HepG2 (cell line): ENCODE results near the gene OSBPL2. TPM values are rescaled to one million over a fixed set of nuclear protein-coding genes. Genes with fewer than 3 reads are reported as not detected.

ENCODE experiments used
- ATAC-seq: fragments of 200-7000 bp; cut with Tn5 transposase; 3 replicates; pipeline ENCODE4 v1.9.1; 2020; ENCODE audit warnings: mild to moderate bottlenecking, moderate library complexity
- BruUV-seq: library from RNA; stranded (reverse); fragments of 400-500 nt; replicated peaks from 2 replicates; lab custom pipeline; 2021; lab: Mats Ljungman, UMichigan
- CTCF ChIA-PET: fragments of 300-600 bp; formaldehyde crosslinking; extraction: SDS; loops from one replicate; lab custom pipeline; 2021; ENCODE audit warnings: low total read pairs, inconsistent platforms, low intra/inter-chr PET ratio; lab: Yijun Ruan, JAX
- POLR2A ChIA-PET: fragments of 350-600 bp; sonication (Branson Sonifier 250); formaldehyde crosslinking; loops from one replicate; lab custom pipeline; 2020; ENCODE audit warnings: antibody characterized with exemption, inconsistent platforms; lab: Yijun Ruan, JAX
- DNase-seq: peaks from one replicate; pipeline ENCODE4 v3.0.0-alpha.2; 2015; ENCODE audit warnings: low spot score
- FAIRE-seq: peaks from 3 replicates; lab custom pipeline; 2011; peaks lifted over from hg19 to GRCh38; lab: Jason Lieb, UNC
- H2AFZ ChIP-seq: one replicate; pipeline ENCODE4 v1.6.1; 2011; ENCODE audit warnings: low read length, inconsistent platforms
- H3K27ac ChIP-seq: fragments of 300-600 bp; 3 replicates; pipeline ENCODE4 v1.8.0; 2011; ENCODE audit warnings: mixed run types, mild to moderate bottlenecking, mixed read lengths, low read length, inconsistent platforms; ENCODE audit not compliant: insufficient read depth; ENCODE audit errors: extremely low read length
- H3K27me3 ChIP-seq, 2 experiments: fragments of 200-600 bp in 1 of 2; 2 replicates in 1 of 2; 3 replicates in 1 of 2; pipeline versions ENCODE4 v1.6.0 to v1.8.0; 2011; ENCODE audit warnings: low read length in 2 of 2, mild to moderate bottlenecking in 2 of 2, moderate library complexity in 2 of 2, inconsistent platforms in 1 of 2; ENCODE audit not compliant: insufficient read depth in 2 of 2, control insufficient read depth in 1 of 2
- H3K36me3 ChIP-seq, 2 experiments: fragments of 200-600 bp in 1 of 2; replicated peaks in 1 of 2; 2 replicates in 1 of 2; 3 replicates in 1 of 2; pipeline versions ENCODE4 v1.5.1 to v1.8.0; 2011; ENCODE audit warnings: low read length in 2 of 2, inconsistent platforms in 1 of 2; ENCODE audit not compliant: insufficient read depth in 2 of 2, control insufficient read depth in 1 of 2
- H3K4me1 ChIP-seq: 2 replicates; pipeline ENCODE4 v1.5.1; 2012; ENCODE audit warnings: low read length, inconsistent platforms; ENCODE audit not compliant: insufficient read depth
- H3K4me2 ChIP-seq: 2 replicates; pipeline ENCODE4 v1.6.0; 2011; ENCODE audit warnings: low read depth, low read length, inconsistent platforms
- H3K4me3 ChIP-seq, 3 experiments: fragments of 200-600 bp in 1 of 3; sonication (generic), shearing (Covaris generic) in 1 of 3; replicated peaks in 1 of 3; 2 replicates each; pipeline ENCODE4 v1.5.1; 2011 to 2016; ENCODE audit warnings: low read length in 3 of 3, inconsistent platforms in 2 of 3, low read depth in 2 of 3, mild to moderate bottlenecking in 2 of 3, control low read depth in 1 of 3, mixed read lengths in 1 of 3; ENCODE audit not compliant: insufficient read depth in 1 of 3
- H3K79me2 ChIP-seq: one replicate; pipeline ENCODE4 v1.6.1; 2011; ENCODE audit warnings: low read length, inconsistent platforms; ENCODE audit not compliant: insufficient read depth
- H3K9ac ChIP-seq: 2 replicates; pipeline ENCODE4 v1.6.0; 2011; ENCODE audit warnings: mild to moderate bottlenecking, low read depth, low read length, inconsistent platforms; ENCODE audit not compliant: insufficient read depth
- H3K9me3 ChIP-seq: 2 replicates; pipeline ENCODE4 v1.5.1; 2012; ENCODE audit warnings: mild to moderate bottlenecking, low read length
- H4K20me1 ChIP-seq: 2 replicates; pipeline ENCODE4 v1.6.0; 2011; ENCODE audit warnings: inconsistent platforms, mild to moderate bottlenecking, low read length, moderate library complexity; ENCODE audit not compliant: insufficient read depth
- AGO1 ChIP-seq: fragments of 200-400 bp; formaldehyde crosslinking; IDR thresholded peaks from 2 replicates; pipeline ENCODE4 v1.6.1; 2017; ENCODE audit warnings: mild to moderate bottlenecking, low read depth, low read length, moderate library complexity; ENCODE audit not compliant: poor library complexity, severe bottlenecking
- CENPT ChIP-seq: sonication (generic); formaldehyde crosslinking; IDR thresholded peaks from 2 replicates; pipeline ENCODE4 v1.8.0; 2022; ENCODE audit warnings: low read depth, mild to moderate bottlenecking, moderate library complexity, missing genetic modification reagents
- HNRNPLL ChIP-seq: fragments of 200-400 bp; formaldehyde crosslinking; IDR thresholded peaks from 2 replicates; pipeline ENCODE4 v1.6.1; 2017; ENCODE audit warnings: mild to moderate bottlenecking, low read depth, low read length; ENCODE audit not compliant: poor library complexity, severe bottlenecking
- MBNL3 ChIP-seq: fragments of 250-450 bp; sonication (Bioruptor Pico); conservative IDR thresholded peaks from 2 replicates; pipeline ENCODE4 v1.8.0; 2022; ENCODE audit warnings: mild to moderate bottlenecking, inconsistent platforms
- MLLT10 ChIP-seq: sonication (generic); formaldehyde crosslinking; IDR thresholded peaks from 2 replicates; pipeline ENCODE4 v1.4.0; 2020; ENCODE audit warnings: missing genetic modification reagents
- NCOA2 ChIP-seq: sonication (generic); formaldehyde crosslinking; IDR thresholded peaks from 2 replicates; pipeline ENCODE4 v1.8.0; 2022; ENCODE audit warnings: inconsistent platforms
- PITX1 ChIP-seq: sonication (generic); formaldehyde crosslinking; IDR thresholded peaks from 2 replicates; pipeline ENCODE4 v1.5.1; 2020; ENCODE audit warnings: mild to moderate bottlenecking, missing genetic modification reagents
- SETDB1 ChIP-seq: sonication (generic); formaldehyde crosslinking; IDR thresholded peaks from 2 replicates; pipeline ENCODE4 v1.5.1; 2020; ENCODE audit warnings: missing genetic modification reagents, mild to moderate bottlenecking, borderline replicate concordance
- SOX6 ChIP-seq, 2 experiments: fragments of 450-650 bp in 1 of 2; sonication (generic) in 1 of 2; formaldehyde crosslinking in 1 of 2; IDR thresholded peaks; 2 replicates each; pipeline versions ENCODE4 v1.4.0 to v1.6.1; 2017 to 2020; ENCODE audit warnings: antibody characterized with exemption in 1 of 2, mild to moderate bottlenecking in 1 of 2, missing genetic modification reagents in 1 of 2
- UBTF ChIP-seq: sonication (generic); formaldehyde crosslinking; IDR thresholded peaks from 2 replicates; pipeline ENCODE4 v1.4.0; 2020; ENCODE audit warnings: mild to moderate bottlenecking, missing genetic modification reagents
- ZBTB2 ChIP-seq: sonication (generic); formaldehyde crosslinking; IDR thresholded peaks from 2 replicates; pipeline ENCODE4 v1.8.0; 2022; ENCODE audit warnings: low read depth, missing genetic modification reagents
- ZBTB46 ChIP-seq: sonication (generic); formaldehyde crosslinking; IDR thresholded peaks from 2 replicates; pipeline ENCODE4 v1.4.0; 2020; ENCODE audit warnings: mild to moderate bottlenecking, missing genetic modification reagents, borderline replicate concordance
- ZNF513 ChIP-seq: sonication (generic); formaldehyde crosslinking; conservative IDR thresholded peaks from 2 replicates; pipeline ENCODE4 v1.5.0; 2020; ENCODE audit warnings: missing genetic modification reagents
- ZNF720 ChIP-seq: sonication (generic); formaldehyde crosslinking; IDR thresholded peaks from 2 replicates; pipeline ENCODE4 v1.4.0; 2020; ENCODE audit warnings: missing genetic modification reagents
- ZNF776 ChIP-seq: sonication (generic); formaldehyde crosslinking; IDR thresholded peaks from 2 replicates; pipeline ENCODE4 v1.4.0; 2020; ENCODE audit warnings: mild to moderate bottlenecking, missing genetic modification reagents
- ZNF850 ChIP-seq: sonication (generic); formaldehyde crosslinking; conservative IDR thresholded peaks from 2 replicates; pipeline ENCODE4 v1.9.0; 2021; ENCODE audit warnings: mild to moderate bottlenecking, missing genetic modification reagents
- WGBS: methylation state at CpG from one replicate; pipeline ENCODE4 v1.1.6; 2017; ENCODE audit warnings: low lambda C conversion rate; 5-methylcytosine and 5-hydroxymethylcytosine counted together
- in situ Hi-C: cut with HindIII; loops from 2 replicates; pipeline ENCODE4 v1.10.0; 2017; ENCODE audit warnings: low pct_unique_long_range_greater_than_20kb; ENCODE audit not compliant: extremely low pct_ligation_motif_present
- intact Hi-C: fragments of 100-400 bp; cut with micrococcal nuclease; formaldehyde crosslinking; loops from one replicate; pipeline ENCODE4 v1.10.0; 2022; ENCODE audit not compliant: unreplicated experiment
- polyA plus RNA-seq, 8 experiments: library from polyadenylated mRNA; depleted of rRNA in 3 of 8; stranded (reverse) in 7 of 8; unstranded in 1 of 8; fragments of >200 nt; fragmentation: Illumina TruSeq in 4 of 8; extraction: Trizol in 4 of 8; gene quantifications; 2 replicates each; pipeline versions ENCODE4 v1.2.1 to v1.2.3, GENCODE V29; 2011 to 2016; ENCODE audit warnings: low read depth in 4 of 8, missing spikeins in 1 of 8, mixed read lengths in 1 of 8; ENCODE audit not compliant: insufficient read depth in 1 of 8
- total RNA-seq, 5 experiments: library from RNA; depleted of rRNA; stranded (reverse); fragments of >200 nt; fragmentation: Illumina TruSeq; extraction: Trizol; gene quantifications; 2 replicates each; pipeline ENCODE4 v1.2.3, GENCODE V29; 2016; ENCODE audit warnings: low read depth in 1 of 5

OSBPL2 gene
- total and polyA plus RNA-seq, 2 of the 13 experiments (the other 11 are each of a cell fraction or from before 2014, with no cell fraction given) = 18.5 to 37.4 TPM

GRCh38 chr20:62226707-62227590 lies 11.4 kb upstream of the OSBPL2 start:
- no TSS peak for BruUV-seq
- DNase-seq = no peak
- no peak for FAIRE-seq
- POLR2A ChIA-PET = no interaction called here
- H2AFZ ChIP-seq = no peak overlapping the region
- intact Hi-C loops (no loop called here), in situ Hi-C loops (no loop called here)
- H3K4me3 ChIP-seq = peak overlapping the region in 1 of 3 experiments; percentile 39; a peak in 1 of 6 replicates
- CTCF ChIA-PET = no interaction called here
- H3K9me3 ChIP-seq = no peaks in the 10 kb centered on the region
- no peak overlapping the region for H3K9ac ChIP-seq
- H3K27ac ChIP-seq = no peak overlapping the region
- peak overlapping the region; percentile 51; the same call in 1 of the 2 replicates for H3K4me2 ChIP-seq
- WGBS = 34% methylated on average over 19 of the region's 24 CpGs
- no peak for ATAC-seq
- no peaks in the 10 kb centered on the region for H3K79me2 ChIP-seq
- H3K36me3 ChIP-seq = no peaks in the 10 kb centered on the region
- H4K20me1 ChIP-seq = peaks cover 11% of the 10 kb centered on the region; the same call in 1 of the 2 replicates
- peaks cover 21% of the 10 kb centered on the region for H3K4me1 ChIP-seq
- peaks cover 44 to 79% of the 10 kb centered on the region in 2 experiments for H3K27me3 ChIP-seq
- no peak for TF ChIP-seq NCOA2 (CRISPR knock-in tag)
- TF ChIP-seq PITX1 (CRISPR knock-in tag) = 0 out of 2 replicates have a peak, but pooled peaks have one; percentile 7
- 0 out of 2 replicates have a peak, but pooled peaks have one; percentile 51 for TF ChIP-seq ZNF776 (CRISPR knock-in tag)
- TF ChIP-seq CENPT = no peak
- TF ChIP-seq HNRNPLL = peak; percentile 17
- no peak for TF ChIP-seq ZNF720 (CRISPR knock-in tag)
- no peak for TF ChIP-seq ZNF513
- no peak for TF ChIP-seq MBNL3
- TF ChIP-seq SETDB1 = no peak
- TF ChIP-seq MLLT10 = no peak
- no peak for TF ChIP-seq ZBTB46
- no peak for TF ChIP-seq ZNF850 (CRISPR knock-in tag)
- TF ChIP-seq ZBTB2 (CRISPR knock-in tag) = no peak
- TF ChIP-seq SOX6 (IDR thresholded peaks at IDR 0.05) = no peak
- TF ChIP-seq SOX6 (CRISPR knock-in tag; IDR thresholded peaks at IDR 0.05) = no peak
- no peak for TF ChIP-seq UBTF (CRISPR knock-in tag)
- TF ChIP-seq AGO1 = peak; percentile 19
